Activated CD8-positive, alpha-beta memory T cell treated with anti-CD3 and anti-CD28 coated beads for 4 hours (primary cell): Measurements from ENCODE around the gene ANKRD45.
"Not testable (repeated sequence)": the region's sequence is repeated elsewhere in the genome, so short reads cannot be mapped to it uniquely, and the experiment has no call there.

ENCODE experiments used
- DNase-seq, 2 donors: peaks; one replicate each; pipeline ENCODE4 v3.0.0-alpha.2; 2020; ENCODE audit warnings: low read depth in 2 of 2

The ANKRD45 gene

DNA sequence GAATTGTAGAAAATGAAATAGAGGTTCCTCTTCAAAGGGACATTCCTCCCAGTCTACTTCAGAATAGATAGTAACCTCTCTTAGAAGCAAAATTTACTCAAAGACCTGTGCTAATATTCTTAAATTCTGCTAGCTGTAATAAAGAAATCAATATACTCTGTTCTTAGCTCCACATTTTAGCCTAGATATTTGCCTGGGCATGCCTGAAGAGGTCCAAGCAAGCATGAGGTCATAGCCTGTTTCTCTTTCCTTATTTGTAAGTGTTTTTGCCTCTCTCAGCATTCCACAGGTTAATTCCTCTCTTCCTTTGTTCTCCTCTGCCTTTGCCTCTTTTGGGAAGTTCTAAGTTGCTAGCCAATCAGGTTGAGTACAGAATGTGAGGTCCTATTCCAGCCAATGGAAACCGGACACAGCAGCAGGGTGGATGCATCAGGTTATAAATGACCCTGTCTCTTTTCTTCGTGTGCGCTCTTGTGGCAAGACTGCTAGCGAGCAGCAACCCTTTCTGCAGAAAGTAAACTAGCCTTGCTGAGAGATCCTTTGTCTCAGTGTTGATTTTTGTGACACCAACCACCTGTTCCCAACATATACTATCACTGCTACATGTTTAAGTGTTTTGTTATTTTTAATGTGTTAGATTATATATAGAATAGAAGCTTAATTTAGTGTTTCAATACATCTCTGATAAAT lies 27.1 kb downstream of the ANKRD45 start:
- DNase-seq = not testable (repeated sequence)

DNA sequence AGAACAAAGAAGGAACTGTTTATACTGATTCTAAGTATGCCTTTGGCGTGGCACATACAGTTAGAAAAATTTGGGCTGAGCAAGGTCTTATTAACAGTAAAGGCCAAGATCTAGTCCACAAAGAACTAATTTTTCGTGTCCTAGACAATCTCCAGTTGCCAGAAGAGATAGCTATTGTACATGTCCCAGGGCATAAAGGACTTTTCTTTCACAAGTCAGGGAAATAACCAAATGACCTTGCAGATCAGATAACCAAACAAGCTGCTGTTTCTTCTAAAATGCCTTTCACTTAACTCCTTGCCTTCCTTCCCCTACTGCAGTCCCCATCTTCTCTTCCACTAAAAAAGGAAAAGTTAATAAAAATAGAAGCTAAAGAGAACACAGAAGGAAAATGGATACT lies 30.5 kb downstream of the ANKRD45 start:
- DNase-seq = no peak

DNA sequence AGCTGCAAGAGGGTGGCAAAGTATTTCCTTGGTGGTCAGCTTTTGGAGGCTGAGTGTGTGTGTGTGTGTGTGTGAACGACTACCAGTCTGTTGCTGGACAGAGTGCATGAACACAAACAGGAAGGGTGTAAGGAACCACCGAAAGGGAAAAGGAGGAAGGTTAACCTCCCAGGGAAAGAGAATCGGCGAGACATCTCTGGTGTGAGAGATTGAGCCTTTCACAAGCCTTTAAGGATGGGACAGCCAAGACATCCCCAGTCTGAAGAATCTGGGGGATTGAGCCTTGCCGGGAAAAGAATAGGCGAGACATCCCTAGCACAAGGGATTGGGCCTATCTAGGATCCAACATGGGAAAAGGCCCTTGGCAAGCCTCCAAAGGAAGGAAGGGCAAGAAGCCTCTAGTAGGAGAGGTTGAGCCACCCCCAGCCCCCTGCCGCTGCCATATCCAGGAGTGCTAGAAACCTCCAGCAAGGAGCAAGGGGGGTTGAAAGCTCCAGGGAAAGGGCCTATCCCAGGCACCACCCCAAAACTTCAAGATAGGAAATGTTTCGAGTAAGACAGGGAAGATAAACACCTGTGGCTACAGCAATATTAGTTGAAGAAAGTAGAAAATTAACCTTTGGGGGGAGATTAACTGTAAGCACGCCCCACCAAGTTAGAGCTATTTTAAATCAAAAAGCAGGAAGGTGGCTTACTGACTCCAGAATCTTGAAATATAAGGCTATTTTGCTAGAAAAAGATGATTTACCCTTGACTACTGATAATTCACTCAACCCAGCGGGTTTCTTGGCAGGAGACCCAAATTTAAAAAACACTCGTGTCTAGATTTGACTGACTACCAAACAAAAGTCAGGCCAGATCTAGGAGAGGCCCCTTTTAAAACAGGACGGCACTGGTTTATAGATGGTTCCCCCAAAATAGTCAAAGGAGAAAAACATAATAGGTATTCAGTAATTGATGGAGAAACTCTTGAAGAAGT lies 31.3 kb downstream of the ANKRD45 start:
- DNase-seq = no peak

DNA sequence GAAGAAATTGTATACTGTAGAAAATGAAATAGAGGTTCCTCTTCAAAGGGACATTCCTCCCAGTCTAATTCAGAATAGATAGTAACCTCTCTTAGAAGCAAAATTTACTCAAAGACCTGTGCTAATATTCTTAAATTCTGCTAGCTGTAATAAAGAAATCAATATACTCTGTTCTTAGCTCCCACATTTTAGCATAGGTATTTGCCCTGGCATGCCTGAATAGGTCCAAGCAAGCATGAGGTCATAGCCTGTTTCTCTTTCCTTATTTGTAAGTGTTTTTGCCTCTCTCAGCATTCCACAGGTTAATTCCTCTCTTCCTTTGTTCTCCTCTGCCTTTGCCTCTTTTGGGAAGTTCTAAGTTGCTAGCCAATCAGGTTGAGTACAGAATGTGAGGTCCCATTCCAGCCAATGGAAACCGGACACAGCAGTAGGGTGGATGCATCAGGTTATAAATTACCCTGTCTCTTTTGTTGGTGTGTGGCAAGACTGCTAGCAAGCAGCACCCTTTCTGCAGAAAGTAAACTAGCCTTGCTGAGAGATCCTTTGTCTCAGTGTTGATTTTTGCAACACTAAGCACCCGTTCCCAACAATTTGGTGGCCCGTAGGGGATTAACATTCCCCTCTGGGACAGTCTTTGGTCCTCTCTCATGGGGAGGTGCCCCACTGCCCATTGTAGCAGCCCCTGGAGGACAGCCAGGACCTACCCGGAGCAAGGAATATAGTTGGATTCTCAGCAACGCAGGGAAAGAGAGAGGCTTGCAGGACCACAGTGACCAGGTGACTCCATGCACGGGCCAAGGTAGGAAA lies 32.2 kb downstream of the ANKRD45 start:
- DNase-seq = not testable (repeated sequence)

DNA sequence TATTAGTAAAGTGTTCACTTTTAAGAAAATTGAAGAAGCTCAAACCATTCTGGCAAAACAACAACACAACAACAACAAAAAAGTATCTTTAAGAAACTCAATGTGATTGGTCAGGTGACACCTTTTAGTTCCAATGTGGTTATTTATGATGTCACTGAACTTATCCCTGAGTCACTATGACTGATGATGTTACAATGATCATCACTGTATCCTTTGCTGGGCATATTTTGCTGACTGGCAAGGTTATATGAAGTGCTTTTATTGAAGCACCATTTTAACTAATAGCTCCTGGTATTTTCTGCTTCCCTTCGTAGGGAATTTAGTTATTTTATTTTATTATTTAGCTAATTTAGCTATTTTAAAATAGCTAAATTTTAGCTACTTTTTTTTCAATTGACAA lies 34.5 kb downstream of the ANKRD45 start, which contains the start of gene TEX50:
Gene TEX50, plus strand, starts transcription at position 223 of the 400 bp plus-strand sequence. CDS start 184 bp downstream, outside the sequence.
- no peak for DNase-seq

DNA sequence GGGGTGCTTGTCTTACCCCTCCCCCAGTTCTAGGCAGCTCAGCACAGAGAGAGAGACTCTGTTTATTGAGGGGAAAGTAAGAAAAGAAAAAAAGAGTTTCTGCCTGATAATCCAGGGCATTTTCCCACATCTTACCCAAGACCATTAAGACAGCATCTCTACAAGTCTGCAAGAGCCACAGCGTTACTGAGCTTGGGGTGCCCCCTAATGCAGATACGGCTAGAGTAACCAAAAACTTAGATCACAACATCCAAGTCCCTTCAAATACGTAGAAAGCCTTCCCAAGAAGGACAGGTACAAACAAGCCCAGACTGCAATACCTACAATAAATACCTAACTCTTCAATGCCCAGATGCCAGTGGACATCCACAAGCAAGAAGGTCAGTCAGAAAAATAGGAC lies 40.8 kb downstream of the ANKRD45 start:
- DNase-seq = no peak

DNA sequence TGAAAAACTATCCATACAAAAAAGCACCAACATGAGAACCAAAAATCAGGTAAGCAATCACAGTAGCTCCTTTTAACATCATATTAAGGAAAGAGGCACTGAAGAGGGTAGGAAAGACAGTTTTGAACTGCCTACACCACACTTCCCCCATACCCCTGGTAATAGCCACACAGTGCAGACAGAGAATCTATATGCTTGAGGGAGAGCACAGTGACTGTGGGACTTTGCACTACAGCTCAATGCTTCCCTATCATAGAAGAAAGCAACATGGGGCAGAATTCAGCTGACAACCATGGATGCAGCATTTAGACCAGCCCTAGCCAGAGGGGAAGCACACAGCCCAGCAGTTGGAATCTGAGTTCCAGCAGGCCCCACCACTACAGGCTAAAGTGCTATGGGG lies 42.4 kb downstream of the ANKRD45 start:
- DNase-seq = no peak

DNA sequence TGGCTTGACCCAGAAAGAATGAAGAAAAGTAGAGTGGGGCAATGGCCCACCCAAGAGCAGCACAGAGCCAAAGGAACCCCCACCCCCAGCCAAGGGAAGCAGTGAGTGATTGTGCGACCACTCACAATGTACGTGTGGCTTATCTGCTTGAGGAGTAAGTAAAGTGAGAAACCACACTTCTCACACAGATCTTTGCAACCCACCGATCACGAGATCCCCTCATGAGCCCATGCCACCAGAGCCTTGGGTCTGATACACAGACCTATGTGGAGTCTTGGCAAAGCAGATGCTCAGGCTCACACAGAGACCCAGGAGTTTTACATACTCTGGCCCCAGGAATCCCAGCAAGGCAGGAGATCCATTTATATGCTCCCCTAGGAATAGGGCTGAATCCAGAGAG lies 52.8 kb downstream of the ANKRD45 start:
- no peak for DNase-seq

DNA sequence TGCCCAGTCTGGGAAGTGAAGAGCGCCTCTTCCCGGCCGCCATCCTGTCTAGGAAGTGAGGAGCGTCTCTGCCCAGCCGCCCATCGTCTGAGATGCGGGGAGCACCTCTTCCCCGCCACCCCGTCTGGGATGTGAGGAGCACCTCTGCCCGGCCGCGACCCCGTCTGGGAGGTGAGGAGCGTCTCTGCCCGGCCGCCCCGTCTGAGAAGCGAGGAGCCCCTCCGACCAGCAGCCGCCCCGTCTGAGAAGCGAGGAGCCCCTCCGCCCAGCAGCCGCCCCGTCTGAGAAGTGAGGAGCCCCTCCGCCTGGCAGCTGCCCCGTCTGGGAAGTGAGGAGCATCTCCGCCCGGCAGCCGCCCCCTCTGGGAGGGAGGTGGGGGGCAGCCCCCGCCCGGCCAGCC lies 56.6 kb downstream of the ANKRD45 start:
- DNase-seq = not testable (repeated sequence)

DNA sequence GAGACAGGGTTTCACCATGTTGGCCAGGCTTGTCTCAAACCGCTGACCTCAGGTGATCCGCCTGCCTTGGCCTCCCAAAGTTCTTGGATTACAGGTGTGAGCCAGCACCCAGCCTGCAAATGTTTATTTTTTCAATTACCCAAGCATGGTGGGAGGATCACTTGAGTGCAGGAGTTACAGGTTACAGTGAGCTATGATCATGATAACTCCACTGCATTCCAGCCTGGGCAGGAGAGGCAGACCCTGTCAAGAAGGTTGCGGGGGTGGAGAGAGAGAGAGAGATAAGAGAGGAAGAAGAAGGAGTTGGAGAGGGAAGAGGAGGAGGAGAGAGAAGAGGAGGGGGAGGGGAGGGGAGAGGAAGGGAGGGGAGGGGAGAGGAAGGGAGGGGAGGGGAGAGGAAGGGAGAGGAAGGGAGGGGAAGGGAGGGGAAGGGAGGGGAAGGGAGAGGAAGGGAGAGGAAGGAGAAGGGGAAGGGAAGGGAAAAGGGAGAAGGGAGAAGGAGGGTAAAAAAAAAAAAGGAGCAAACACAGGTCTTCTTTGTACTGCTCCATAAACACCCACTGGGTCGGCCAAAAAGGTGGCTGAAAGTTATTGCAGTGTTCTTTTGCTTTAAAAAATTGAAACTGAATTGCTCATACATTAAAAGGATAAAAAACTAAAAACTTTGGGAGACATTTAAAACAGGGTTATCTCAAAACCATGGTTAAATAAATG lies 61.0 kb downstream of the ANKRD45 start:
- no peak for DNase-seq

DNA sequence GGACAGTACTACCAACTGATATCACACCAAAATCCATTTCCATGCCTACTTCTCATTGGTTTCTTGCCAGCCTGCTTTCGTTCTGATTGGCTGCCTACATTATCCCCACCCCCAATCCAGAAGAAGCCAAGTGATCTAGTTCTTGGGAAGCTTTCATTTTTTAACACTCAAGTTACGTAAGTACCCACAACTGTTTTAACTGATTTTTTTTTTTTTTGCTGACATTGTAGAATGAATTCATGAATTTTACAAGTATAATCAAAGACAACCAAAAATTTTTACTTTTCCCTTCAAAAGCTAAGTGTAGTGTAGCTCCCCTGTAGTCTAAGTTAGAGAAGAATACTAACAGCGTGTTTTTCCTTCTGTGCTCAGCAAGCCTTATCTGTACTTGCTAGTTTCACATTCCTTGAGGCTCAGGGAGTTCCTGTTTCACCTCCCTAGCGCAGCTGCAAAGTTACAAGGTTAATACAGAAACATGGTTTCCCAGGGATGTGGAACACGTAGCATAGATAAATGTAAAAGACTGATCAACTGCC lies 66.5 kb downstream of the ANKRD45 start, which contains the start of gene SLC9C2:
Gene SLC9C2, minus strand, starts transcription at position 17 of the 536 bp plus-strand sequence. CDS start 1,296 bp downstream, outside the sequence.
- DNase-seq = no peak

DNA sequence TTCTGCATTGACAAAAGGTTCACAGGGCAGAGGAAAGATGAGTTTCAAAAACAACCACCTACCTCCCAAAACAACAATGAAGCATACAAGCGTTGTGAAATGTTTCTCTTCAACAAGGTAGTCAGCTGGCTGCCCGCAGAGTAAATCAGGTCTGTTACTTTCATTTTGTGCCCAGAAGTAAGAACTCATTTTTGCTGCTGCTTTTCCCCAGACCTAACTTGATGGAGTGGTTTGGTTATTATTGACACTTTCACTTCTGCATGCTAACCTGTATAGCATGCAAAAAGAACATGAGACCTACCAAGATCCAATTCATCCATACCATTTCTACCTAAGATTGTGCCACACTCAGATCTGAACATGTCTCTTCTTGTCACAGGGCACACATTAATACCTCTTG lies 68.1 kb downstream of the ANKRD45 start:
- no peak for DNase-seq

DNA sequence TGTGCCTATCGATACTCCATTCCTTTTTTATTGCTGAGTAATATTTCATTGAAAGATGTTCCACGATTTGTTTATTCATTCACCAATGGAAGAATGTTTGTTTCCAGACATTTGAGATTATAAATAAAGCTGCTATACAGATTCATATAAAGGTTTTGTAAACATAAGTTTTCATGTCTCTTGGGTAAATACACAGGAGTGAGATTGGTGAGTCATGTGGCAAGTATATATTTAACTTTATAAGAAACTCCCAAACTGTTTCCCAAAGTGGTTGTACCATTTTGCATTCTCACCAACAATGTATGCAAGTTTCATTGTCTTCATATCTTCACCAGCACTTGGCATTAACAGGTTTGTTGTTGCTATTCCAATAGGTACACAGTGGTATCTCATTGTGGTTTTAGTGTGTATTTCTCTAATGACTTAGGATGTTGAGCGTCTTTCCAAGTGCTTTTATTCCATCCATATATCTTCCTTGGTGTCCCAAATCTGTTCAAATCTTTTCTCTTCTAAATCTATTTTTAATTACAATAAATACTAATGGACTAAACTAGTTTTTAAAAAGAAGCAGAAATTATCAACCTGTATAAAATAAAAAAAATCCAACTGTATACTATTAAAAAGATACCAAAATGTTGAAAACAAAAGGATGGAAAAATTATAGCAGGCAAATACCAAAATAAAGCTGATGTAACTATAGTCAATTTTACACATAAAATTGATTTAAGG lies 73.4 kb downstream of the ANKRD45 start:
- no peak for DNase-seq

DNA sequence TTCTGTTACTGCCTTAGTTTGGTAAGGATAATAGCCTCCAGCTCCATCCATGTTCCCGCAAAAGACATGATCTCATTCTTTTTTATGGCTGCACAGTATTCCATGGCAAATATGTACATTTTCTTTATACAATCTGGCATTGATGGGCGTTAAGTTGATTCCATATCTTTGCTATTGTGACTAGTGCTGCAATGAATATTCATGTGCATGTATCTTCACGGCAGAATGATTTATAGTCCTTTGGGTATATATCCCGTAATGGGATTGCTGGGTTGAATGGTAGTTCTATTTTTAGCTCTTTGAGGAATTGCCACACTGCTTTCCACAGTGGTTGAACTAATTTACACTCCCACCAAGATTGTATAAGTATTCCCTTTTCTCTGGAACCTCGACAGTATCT lies 78.5 kb downstream of the ANKRD45 start:
- DNase-seq = not testable (repeated sequence)

DNA sequence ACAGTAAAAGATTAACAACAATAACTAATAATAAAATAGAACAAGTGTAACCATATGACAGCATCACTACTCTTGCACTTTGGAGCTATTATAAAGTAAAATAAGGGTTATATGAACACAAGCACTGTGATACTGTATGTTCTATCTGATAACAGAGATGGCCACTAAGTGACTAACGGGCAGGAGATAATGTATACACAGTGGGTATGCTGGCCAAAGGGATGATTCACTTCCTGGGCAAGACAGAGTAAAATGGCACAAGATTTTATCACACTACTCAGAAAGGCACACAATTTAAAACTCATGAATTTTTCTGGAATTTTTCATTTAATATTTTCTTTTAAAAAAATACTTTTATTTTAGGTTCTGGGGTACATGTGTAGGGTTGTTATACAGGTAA lies 79.1 kb downstream of the ANKRD45 start:
- DNase-seq = no peak

DNA sequence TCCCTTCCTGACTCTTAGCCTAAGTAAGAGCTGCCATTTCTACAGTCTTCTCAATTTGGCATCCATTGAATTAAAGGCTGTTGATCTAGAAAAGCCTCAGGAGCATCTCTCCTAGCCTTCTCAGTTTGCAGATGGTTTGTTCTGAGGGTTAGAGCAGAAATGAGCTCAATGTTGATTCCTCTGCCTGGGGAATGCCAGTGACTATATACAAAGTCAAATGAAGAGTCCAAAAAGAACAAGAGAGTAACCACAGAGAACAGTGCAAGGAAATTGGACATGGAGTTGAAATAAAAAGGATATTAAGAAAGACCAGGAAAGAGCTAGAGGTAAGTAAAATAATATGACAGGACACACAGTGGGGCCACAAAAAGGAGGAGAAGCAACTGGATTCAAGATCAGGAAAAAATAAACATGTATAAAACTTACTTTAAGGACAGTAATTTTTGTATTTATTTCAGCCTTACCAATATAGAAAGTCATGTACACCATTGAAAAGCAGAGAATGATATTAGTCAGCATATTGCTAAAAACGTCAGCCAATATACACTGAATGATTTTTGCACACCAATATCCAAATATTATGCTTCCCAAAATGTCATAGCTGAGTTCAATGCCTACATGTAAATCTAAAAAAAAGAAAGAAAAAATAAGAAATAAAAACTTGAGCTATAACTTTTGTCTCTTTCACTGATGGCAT lies 88.1 kb downstream of the ANKRD45 start:
- no peak for DNase-seq

DNA sequence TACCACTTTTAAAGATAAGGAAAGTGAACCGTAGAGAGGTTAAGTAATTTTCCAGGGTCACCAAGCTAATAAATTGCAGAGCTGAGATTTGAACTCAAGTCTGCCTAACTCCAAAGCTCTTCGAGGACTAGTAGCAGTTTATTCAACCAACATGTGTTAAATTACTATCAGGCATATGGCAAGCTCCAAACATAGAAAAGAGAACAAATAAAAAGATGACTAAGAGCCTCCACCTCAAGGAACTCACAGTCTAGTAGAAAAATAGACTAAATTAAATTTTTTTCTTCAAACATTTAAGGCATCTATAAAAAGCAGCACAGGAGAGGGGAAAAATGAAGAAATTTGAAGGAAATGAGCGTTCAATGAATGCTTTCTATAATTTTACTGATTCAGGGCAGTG lies 89.0 kb downstream of the ANKRD45 start:
- no peak for DNase-seq

DNA sequence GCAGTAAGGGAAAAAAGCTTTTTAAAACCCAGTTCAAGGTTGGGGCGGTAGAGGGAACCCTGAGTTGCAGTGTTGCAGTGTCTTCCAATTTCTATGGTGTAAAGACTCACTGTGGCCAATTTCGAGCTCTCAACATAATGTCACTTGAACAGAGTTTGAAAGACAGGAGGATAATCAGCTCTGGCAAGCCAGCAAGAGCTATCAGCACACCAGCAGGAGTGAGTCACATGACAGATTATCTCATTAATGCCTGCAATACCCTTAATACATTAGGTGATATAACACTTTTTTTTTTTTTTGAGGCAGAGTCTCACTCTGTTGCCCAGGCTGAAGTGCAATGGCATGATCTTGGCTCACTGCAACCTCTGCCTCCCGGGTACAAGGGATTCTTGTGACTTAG lies 89.6 kb downstream of the ANKRD45 start:
- no peak for DNase-seq

DNA sequence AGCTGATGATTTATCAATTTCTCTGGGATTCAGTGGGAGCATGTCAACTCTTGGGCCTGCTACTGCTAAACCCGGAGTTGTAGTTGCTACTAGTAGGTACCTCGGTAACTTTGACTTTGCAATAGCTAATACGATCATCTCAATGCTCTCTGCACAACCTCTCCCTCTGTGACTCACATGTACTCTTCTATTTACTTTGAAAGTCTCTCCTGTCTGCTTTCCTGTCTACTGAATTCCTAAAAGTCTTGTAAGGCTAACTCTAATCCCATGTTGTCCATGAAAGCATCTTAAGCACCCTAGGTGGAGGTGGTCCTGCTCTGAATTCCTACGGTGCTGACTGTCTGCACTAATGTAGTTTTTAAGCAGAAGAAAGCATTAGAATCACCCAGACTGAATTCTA lies 96.1 kb downstream of the ANKRD45 start:
- no peak for DNase-seq
